NT2/D1 (cell line): ENCODE results near the gene ADAMTS12.

Experiments
- SUZ12 ChIP-seq: IDR thresholded peaks from 2 replicates; pipeline ENCODE4 v1.6.1; 2011; ENCODE audit not compliant: insufficient read length, insufficient read depth; ENCODE audit errors: extremely low read depth
- YY1 ChIP-seq: IDR thresholded peaks from 2 replicates; pipeline ENCODE4 v1.6.1; 2011; ENCODE audit not compliant: insufficient read length, insufficient read depth

DNA sequence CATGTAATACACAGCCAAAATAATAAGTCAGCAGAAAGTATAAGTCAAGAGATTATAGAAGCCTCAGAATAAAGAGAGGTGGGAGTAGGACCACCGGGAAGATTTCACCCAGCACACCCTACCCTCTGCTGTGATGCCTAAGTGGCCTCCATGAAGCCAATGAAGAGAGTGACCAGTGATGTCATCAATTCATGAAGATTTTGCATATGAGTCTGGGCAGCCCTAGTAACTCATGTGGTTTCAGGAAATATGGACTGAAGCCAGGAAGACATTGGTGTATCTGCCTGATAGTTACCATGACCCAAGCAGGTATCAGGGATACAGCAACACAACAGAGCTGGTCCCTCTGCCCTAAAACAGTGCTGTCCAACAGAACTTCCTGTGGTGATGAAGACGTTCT is 135.3 kb downstream of the ADAMTS12 start:
- no peak for TF ChIP-seq YY1
- no peak for TF ChIP-seq SUZ12
